ENCODE measurements around the gene ZBTB2.
"Not testable (repeated sequence)": the region's sequence is repeated elsewhere in the genome, so short reads cannot be mapped to it uniquely, and the experiment has no call there.

Gene ZBTB2

GRCh38 chr6:151325075-151326050 lies 66.0 kb downstream of the ZBTB2 start:
- peak; percentile 59 for DNase-seq

- DNase-seq: no peak
Measured at GRCh38 chr6:151324488-151324825, 66.9 kb downstream of the ZBTB2 start.

GRCh38 chr6:151323791-151324487 lies 67.4 kb downstream of the ZBTB2 start:
- peak; percentile 93 for DNase-seq

GRCh38 chr6:151322570-151322969 lies 68.8 kb downstream of the ZBTB2 start:
- DNase-seq: no peak

- DNase-seq: no peak
Measured at GRCh38 chr6:151321438-151321837, 69.9 kb downstream of the ZBTB2 start.

- no peak for DNase-seq
Measured at GRCh38 chr6:151320140-151320539, 71.2 kb downstream of the ZBTB2 start.

GRCh38 chr6:151317995-151318365 lies 73.4 kb downstream of the ZBTB2 start:
- DNase-seq: no peak

GRCh38 chr6:151317103-151317994 lies 74.0 kb downstream of the ZBTB2 start:
- DNase-seq: peak; percentile 89

- DNase-seq: not testable (repeated sequence)
Measured at GRCh38 chr6:151315661-151316060, 75.7 kb downstream of the ZBTB2 start.

Data from fibroblast of upper back skin (primary cell).